NCI-H2227 treated with DMSO at 0.1 percent for 48 hours (cell line): ENCODE data around the gene BHLHE23.

Source experiments
- DNase-seq: peaks from one replicate; lab custom pipeline; 2025; lab: John Stamatoyannopoulos, UW

BHLHE23 gene

DNA sequence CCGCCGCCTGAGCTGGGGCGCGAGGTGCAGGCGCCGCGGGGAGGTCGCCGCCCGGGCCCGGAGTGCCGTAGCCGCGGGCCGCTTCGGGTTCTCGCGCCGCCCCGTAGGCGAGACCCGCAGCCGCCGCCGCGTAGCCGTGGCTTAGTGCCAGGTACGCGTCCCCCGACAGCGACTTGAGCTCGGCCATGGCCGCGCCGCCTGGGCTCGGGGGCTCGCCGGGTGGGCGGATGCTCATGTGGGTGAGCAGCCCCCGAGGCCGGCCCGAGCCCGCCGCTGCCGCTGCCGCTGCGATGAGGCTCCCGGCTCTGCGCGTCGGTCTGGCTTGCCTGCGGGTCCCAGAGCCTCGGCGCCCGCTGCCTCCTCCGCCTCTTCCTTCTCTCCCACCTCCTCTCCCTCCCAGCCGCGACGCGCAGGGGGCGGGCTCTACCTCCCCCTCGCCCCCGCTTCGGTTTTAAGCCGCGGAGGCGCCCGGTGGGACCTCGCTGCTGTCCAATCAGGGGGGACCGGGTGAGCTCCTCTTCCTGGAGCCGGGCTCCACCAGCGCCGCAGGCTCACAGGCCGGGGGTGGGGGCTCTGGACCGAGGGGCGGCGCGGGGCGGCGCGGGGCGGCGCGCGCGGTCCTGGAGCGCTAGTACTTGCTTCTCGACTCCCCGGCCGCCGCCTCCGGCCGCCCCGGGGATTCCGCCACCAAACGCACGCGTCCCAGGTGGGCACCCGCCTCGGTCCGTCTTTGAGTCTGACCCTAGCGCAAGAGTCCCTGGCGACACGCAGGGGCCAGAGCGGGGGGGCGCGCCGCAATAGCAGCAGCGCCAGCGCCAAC lies at the start of gene BHLHE23:
Gene BHLHE23 (minus strand): TSS at position 425 of the 820 bp plus-strand sequence. CDS start 190 bp downstream, at position 235.
- DNase-seq, result peak; percentile 57

GRCh38 chr20:63055575-63056235 lies 48.9 kb upstream of the BHLHE23 start:
- DNase-seq, result no peak

GRCh38 chr20:63054681-63055240 lies 48.0 kb upstream of the BHLHE23 start:
- no peak for DNase-seq

DNA sequence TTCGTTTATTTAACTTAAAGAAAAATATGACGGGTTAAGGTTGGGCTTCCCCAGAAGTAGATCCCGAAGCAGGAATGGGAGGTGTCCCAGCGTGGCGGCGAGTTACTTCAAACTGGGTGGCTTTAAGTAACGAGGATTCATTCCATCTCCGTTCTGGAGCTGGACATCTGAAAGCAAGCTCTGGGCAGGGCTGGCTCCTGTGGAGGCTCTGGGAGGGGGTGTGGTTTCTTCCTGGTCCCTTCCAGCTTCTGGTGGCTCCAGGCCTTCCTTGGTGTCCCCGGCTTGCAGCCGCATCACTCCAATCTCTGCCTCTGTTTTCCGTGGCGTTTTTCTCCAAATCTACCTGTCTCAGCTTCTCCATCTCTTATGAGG lies 47.3 kb upstream of the BHLHE23 start:
- DNase-seq, result no peak

- no peak for DNase-seq
Observed at GRCh38 chr20:63053432-63054102, 46.8 kb upstream of the BHLHE23 start.

DNA sequence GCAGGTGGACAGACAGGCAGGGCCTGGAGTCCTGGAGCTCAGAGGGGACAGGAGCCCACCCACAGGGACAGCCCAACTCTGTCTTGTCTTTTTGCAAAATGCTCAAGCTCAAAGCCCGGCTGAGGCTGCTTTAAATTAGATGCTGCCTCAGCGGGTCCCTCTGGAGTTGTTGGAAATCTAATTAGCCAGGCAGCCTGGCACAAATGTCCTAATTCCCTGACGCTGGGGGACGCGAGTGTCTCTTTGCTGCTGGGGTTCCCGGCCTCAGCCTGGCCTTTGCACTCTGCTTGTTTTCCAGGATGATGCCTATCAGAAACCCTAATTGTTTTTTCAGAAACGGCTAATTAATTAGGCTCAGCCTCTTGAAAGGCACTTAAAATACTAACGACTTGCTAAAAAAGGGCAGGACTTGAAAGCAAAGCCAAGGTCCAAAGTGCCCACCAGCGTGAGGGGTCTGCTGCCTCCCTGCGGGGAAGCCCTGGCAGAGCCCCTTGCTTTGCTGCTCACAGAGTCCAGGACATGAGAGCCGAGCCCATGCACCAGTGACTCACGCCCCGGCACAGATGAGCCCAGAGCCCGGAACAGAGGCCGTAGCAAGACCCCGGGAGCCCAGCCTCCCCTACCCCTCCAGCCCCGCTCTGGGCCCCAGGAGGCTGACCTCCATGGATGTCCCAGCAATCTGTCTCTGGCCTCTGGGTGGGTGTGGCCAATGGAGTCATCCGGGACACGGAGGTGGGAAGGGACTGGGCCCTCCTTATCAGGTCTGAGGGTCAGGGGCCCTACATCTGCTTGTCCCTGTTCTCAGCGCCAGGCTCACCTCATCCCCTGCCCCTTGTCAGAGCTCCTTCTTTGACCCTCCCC lies 46.0 kb upstream of the BHLHE23 start:
- no peak for DNase-seq

DNA sequence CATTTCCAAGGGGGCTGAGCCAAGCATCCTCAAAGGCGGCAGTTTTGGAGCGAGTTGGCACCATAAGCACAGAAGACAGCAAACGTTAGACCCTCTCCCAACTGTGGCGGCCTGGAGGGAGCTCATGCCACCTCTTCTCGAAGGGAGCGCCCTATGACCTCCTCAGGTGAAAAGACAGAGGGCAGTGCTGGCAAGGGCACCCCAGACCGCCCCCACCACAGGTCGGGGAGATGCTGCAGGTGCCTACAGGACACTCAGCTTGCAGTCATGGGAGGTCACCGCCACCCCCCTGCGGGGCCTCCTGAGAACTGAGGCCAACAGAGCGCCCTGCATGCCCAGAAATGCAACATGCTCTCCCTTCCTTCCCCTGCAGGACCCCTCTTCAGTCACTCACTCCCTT lies 45.1 kb upstream of the BHLHE23 start:
- no peak for DNase-seq

GRCh38 chr20:63051186-63051860 lies 44.6 kb upstream of the BHLHE23 start:
- DNase-seq, result no peak

DNA sequence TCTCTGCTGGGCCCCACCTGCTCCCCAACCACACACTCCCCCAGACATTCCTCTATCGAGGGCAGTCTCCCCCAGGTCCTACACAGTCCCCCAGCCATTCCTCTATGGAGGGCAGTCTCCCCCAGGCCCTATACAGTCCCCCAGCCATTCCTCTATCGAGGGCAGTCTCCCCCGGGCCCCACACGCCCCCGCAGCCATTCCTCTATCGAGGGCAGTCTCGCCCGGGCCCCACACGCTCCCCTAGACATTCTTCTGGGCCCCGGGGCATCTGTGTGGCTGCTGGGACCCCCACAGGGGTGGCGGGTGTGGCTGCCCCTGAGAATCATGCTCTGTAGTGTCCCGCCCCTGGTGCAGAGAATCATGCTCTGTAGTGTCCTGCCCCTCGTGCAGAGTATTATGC lies 43.6 kb upstream of the BHLHE23 start:
- no peak for DNase-seq

DNA sequence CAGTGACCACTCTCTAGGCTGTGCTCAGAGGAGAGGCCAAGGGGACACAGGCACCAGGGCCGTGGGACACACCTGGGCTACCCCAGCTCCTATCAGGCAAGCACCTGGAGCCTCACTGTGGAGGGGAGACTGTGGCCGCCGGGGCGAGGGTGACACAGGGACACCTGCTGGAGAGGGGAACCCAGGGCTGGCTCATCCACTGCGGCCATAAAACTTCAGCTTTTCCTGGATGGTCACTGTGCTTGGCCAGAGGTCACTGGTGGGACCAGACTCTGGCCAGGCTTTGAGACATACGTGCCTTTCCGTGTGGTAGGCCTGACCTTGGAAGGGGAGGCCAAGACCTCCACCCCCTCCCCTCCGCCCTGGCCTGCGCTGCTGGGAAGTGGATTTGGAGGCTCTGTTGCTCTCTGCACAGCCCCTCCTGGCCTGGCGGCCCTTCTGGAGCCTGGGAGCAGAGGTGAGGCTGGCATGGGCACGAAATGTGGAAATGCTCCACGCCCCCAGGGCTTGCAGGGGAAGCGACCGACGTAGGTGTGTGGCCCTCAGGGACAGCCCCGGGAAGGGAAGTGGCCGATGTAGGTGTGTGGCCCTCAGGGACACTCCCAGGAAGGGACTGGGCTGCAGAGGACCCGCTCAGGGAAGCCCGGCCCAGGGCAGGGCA lies 42.9 kb upstream of the BHLHE23 start:
- no peak for DNase-seq

DNA sequence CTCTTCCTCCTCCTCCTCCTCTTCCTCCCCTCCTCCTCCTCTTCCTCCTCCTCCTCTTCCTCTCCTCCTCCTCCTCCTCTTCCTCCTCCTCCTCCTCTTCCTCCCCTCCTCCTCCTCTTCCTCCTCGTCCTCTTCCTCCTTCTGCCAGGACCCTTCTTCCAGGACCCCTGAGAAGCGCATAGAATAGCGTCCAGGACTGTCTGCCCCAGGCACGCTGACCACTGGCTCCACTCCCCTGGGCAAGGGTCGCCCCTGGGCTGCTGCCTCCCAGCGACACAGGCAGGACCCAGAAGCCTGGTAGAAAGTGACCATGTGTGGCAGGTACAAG lies 42.4 kb upstream of the BHLHE23 start:
- DNase-seq, result no peak

DNA sequence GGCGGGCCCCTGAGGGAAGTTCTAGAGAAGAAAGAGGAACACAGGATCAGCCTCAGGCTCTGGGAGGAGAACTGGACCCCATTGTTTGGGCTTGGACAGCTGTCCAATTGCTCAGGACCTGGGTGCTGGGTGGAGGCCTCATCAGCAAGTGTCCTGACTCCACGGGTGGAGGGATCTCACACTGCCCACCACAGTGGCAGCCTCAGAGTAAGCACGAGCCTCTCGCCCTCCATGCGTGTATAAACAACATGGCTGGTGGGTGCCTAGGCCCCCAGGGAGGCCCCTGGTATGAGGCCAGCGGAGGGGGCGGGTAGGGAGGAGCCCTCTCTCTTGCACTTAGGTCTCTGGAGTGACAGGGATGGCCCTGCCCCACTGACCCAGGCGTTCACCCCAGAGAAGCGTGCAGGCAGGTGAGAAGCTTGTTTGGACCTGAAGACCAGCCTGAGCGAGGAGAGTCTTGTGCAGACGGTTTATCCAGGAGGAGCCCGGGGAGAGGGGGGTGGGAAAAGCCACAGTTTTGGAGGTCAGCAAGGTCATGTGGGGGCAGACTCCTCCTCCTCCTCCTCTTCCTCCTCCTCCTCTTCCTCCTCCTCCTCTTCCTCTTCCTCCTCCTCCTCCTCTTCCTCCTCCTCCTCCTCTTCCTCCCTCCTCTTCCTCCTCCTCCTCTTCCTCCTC lies 41.9 kb upstream of the BHLHE23 start:
- no peak for DNase-seq

GRCh38 chr20:63047946-63048345 lies 41.2 kb upstream of the BHLHE23 start:
- no peak for DNase-seq

DNA sequence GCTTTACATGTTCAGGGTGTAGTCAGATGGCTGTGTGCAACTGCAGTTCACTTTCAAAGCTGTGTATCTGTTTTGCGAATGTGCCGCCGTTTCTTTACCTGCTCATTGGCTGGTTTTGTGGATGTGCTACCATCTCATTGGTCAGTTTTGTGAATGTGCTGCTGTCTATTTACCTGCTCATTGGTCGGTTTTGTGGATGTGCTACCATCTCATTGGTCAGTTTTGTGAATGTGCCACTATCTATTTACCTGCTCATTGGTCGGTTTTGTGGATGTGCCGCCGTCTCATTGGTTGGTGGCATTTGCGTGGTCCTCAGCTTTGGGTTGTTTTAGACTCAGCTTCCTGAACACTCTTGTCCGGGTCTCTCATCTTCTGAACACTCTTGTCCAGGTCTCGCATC lies 40.5 kb upstream of the BHLHE23 start:
- DNase-seq, result no peak

DNA sequence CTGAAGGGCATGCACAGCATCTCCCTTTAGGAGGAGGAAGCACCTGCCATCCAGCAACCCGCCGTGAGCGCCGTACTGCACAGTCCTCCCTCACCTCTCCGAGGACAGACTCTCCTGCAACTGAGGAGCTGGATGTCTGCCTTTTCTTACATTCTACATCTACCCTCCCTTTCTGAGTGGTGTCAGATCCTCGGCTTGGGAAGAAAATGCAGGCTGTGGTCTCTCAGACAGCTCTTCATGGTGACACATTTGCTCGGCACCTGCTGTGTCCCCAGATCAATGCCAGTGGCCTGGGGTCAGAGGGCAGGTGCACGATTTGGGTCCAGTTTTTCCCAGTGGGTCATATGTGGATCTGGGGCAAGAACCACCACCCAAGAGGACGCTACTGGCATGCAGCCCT lies 40.1 kb upstream of the BHLHE23 start:
- no peak for DNase-seq

DNA sequence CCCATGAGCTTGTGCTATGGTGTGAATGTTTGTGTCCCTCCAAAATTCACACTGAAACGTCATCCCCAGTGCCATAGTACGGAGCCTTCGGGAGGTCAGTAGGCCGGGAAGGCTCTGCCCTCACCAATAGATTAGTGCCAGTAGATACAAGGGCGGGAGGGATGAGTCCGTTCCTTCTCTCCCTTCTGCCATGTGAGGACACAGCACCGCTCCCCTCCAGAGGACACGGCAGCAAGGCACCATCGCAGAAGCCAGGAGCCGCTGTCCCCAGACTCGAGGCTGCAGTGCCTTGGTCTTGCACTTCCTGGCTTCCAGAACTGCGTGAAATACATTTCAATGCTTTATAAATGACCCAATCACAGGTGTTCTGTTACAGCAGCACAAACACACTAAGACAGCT lies 39.2 kb upstream of the BHLHE23 start:
- no peak for DNase-seq

DNA sequence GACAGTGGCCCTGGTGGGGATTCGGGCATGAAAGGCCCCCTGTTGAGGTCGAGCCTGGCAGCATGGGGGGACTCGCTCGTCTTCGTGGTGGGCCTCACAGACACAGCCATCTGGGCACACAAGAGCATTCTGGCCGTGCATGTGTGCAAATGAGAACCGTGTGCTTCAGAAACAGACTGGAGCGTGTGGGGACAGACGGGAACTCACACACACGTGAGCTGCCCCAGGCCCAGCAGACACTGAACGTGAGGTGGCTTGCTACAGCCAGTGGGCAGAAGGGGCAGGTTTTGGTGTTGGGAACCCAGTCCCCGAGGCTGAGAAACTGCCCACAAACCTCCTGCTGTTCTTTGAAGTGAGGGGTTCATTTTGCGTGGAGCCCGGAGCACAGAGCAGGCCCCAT lies 38.6 kb upstream of the BHLHE23 start:
- no peak for DNase-seq

- DNase-seq, result no peak
Observed at GRCh38 chr20:63044605-63045004, 37.8 kb upstream of the BHLHE23 start.

DNA sequence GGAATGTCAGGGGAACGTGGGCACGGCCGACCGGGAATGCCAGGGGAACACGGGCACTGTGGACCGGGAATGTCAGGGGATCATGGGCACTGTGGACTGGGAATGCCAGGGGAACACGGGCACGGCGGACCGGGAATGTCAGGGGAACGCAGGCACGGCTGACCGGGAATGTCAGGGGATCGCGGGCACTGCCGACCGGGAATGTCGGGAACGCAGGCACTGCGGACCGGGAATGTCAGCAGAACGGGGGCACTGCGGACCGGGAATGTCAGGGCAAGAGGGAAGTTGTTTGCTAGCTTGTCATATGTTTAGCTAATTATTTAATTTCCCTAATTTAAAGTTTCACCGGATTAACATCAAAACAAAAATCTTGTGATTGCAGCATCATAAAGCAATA lies 37.4 kb upstream of the BHLHE23 start:
- no peak for DNase-seq
